GM23338 (cell line): ENCODE results near the gene HMOX2.

Source experiments
- CREB1 ChIP-seq: fragments of 250-450 bp; sonication (Bioruptor Pico); IDR thresholded peaks from 2 replicates; pipeline ENCODE4 v1.5.0; 2020; ENCODE audit warnings: low read depth, mild to moderate bottlenecking, moderate library complexity
- EZH2 ChIP-seq: fragments of 200-600 bp; sonication (generic); IDR thresholded peaks from one replicate; pipeline ENCODE4 v1.8.0; 2017; ENCODE audit warnings: antibody characterized with exemption, mild to moderate bottlenecking, low read depth; ENCODE audit not compliant: unreplicated experiment
- EZH2phosphoT487 ChIP-seq: fragments of 200-600 bp; sonication (generic); IDR thresholded peaks from one replicate; pipeline ENCODE4 v1.8.1; 2018; ENCODE audit warnings: antibody characterized with exemption; ENCODE audit not compliant: unreplicated experiment
- JUNB ChIP-seq: IDR thresholded peaks from one replicate; pipeline ENCODE4 v1.6.1; 2016; ENCODE audit warnings: antibody characterized with exemption; ENCODE audit not compliant: unreplicated experiment
- NANOG ChIP-seq: IDR thresholded peaks from 2 replicates; pipeline ENCODE4 v1.6.1; 2016; ENCODE audit warnings: antibody characterized with exemption, borderline replicate concordance
- POLR2AphosphoS5 ChIP-seq: IDR thresholded peaks from 2 replicates; pipeline ENCODE4 v1.6.1; 2016; ENCODE audit warnings: antibody characterized with exemption, low read depth
- STAT1 ChIP-seq: IDR thresholded peaks from one replicate; pipeline ENCODE4 v1.6.1; 2016; ENCODE audit warnings: antibody characterized with exemption; ENCODE audit not compliant: unreplicated experiment
- ZNF114 ChIP-seq: fragments of 250-450 bp; sonication (Bioruptor Pico); IDR thresholded peaks from 2 replicates; pipeline ENCODE4 v1.5.0; 2020; ENCODE audit warnings: mild to moderate bottlenecking, moderate library complexity
- ZNF331 ChIP-seq: fragments of 250-450 bp; sonication (Bioruptor Pico); IDR thresholded peaks from 2 replicates; pipeline ENCODE4 v1.5.0; 2020; ENCODE audit warnings: low read depth, mild to moderate bottlenecking, moderate library complexity
- ZNF462 ChIP-seq: fragments of 250-450 bp; sonication (Bioruptor Pico); IDR thresholded peaks from 2 replicates; pipeline ENCODE4 v1.5.0; 2020; ENCODE audit warnings: mild to moderate bottlenecking, moderate library complexity
- TF ChIP-seq, protein P1 (sequence below), 2 experiments: fragments of 200-600 bp in 1 of 2; sonication (generic) in 1 of 2; conservative IDR thresholded peaks; 2 replicates each; pipeline versions ENCODE4 v1.5.1 to v1.6.1; 2016 to 2017; ENCODE audit warnings: antibody characterized with exemption in 2 of 2, low read depth in 2 of 2, mild to moderate bottlenecking in 2 of 2, moderate library complexity in 1 of 2
- TF ChIP-seq, protein P2 (sequence below): IDR thresholded peaks from 2 replicates; pipeline ENCODE4 v1.6.1; 2016; ENCODE audit warnings: antibody characterized with exemption
- TF ChIP-seq, protein P3 (sequence below): IDR thresholded peaks from one replicate; pipeline ENCODE4 v1.6.1; 2018; ENCODE audit warnings: antibody characterized with exemption; ENCODE audit not compliant: unreplicated experiment

- TF ChIP-seq CREB1 (no peak), EZH2phosphoT487 (no peak), EZH2 (no peak), POLR2AphosphoS5 (no peak), ZNF114 (CRISPR knock-in tag) (no peak), NANOG (no peak), JUNB (no peak), STAT1 (no peak), ZNF462 (CRISPR knock-in tag) (no peak), ZNF331 (CRISPR knock-in tag) (no peak)
- TF ChIP-seq, protein P1, sequence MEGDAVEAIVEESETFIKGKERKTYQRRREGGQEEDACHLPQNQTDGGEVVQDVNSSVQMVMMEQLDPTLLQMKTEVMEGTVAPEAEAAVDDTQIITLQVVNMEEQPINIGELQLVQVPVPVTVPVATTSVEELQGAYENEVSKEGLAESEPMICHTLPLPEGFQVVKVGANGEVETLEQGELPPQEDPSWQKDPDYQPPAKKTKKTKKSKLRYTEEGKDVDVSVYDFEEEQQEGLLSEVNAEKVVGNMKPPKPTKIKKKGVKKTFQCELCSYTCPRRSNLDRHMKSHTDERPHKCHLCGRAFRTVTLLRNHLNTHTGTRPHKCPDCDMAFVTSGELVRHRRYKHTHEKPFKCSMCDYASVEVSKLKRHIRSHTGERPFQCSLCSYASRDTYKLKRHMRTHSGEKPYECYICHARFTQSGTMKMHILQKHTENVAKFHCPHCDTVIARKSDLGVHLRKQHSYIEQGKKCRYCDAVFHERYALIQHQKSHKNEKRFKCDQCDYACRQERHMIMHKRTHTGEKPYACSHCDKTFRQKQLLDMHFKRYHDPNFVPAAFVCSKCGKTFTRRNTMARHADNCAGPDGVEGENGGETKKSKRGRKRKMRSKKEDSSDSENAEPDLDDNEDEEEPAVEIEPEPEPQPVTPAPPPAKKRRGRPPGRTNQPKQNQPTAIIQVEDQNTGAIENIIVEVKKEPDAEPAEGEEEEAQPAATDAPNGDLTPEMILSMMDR (conservative IDR thresholded peaks at IDR 0.05; ENCODE audit: low read depth in 2 of 2), result no peak
- TF ChIP-seq, protein P2, sequence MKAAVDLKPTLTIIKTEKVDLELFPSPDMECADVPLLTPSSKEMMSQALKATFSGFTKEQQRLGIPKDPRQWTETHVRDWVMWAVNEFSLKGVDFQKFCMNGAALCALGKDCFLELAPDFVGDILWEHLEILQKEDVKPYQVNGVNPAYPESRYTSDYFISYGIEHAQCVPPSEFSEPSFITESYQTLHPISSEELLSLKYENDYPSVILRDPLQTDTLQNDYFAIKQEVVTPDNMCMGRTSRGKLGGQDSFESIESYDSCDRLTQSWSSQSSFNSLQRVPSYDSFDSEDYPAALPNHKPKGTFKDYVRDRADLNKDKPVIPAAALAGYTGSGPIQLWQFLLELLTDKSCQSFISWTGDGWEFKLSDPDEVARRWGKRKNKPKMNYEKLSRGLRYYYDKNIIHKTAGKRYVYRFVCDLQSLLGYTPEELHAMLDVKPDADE, result no peak
- TF ChIP-seq, protein P3, sequence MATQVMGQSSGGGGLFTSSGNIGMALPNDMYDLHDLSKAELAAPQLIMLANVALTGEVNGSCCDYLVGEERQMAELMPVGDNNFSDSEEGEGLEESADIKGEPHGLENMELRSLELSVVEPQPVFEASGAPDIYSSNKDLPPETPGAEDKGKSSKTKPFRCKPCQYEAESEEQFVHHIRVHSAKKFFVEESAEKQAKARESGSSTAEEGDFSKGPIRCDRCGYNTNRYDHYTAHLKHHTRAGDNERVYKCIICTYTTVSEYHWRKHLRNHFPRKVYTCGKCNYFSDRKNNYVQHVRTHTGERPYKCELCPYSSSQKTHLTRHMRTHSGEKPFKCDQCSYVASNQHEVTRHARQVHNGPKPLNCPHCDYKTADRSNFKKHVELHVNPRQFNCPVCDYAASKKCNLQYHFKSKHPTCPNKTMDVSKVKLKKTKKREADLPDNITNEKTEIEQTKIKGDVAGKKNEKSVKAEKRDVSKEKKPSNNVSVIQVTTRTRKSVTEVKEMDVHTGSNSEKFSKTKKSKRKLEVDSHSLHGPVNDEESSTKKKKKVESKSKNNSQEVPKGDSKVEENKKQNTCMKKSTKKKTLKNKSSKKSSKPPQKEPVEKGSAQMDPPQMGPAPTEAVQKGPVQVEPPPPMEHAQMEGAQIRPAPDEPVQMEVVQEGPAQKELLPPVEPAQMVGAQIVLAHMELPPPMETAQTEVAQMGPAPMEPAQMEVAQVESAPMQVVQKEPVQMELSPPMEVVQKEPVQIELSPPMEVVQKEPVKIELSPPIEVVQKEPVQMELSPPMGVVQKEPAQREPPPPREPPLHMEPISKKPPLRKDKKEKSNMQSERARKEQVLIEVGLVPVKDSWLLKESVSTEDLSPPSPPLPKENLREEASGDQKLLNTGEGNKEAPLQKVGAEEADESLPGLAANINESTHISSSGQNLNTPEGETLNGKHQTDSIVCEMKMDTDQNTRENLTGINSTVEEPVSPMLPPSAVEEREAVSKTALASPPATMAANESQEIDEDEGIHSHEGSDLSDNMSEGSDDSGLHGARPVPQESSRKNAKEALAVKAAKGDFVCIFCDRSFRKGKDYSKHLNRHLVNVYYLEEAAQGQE, result no peak
Observed at GRCh38 chr16:4501071-4501478, 24.9 kb downstream of the HMOX2 start.
